C4-2B (cell line): ENCODE measurements around the gene PPP2R2C.

Experiments
- H3K27ac ChIP-seq: fragments of 450-650 bp; 2 replicates; pipeline ENCODE4 v1.5.1; 2017
- ZFX ChIP-seq: fragments of 450-650 bp; IDR thresholded peaks from 2 replicates; pipeline ENCODE4 v1.6.1; 2017
- TF ChIP-seq, protein P1 (sequence below): fragments of 450-650 bp; conservative IDR thresholded peaks from 2 replicates; pipeline ENCODE4 v1.5.1; 2017; ENCODE audit warnings: mild to moderate bottlenecking

Gene PPP2R2C

DNA sequence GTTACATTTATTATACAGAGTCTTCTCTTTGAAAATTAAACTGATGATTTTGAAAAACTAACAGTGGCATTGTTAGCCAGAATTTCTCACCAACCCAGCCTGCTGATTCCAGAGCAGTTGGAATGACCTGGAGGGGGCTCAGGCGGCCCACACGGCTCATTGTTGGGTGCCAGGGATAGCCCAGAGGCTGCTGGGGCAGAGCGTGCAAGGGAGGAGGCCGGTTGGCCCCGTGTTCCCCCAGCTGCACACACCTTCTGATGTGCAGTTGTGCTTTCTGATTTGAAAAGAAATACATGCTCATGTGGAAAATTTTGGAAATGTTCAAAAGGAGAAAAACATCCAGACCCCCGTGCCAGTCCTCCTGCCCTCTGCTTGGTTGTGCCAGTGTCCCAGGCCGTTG, 182.2 kb downstream of the PPP2R2C start:
- TF ChIP-seq, protein P1, sequence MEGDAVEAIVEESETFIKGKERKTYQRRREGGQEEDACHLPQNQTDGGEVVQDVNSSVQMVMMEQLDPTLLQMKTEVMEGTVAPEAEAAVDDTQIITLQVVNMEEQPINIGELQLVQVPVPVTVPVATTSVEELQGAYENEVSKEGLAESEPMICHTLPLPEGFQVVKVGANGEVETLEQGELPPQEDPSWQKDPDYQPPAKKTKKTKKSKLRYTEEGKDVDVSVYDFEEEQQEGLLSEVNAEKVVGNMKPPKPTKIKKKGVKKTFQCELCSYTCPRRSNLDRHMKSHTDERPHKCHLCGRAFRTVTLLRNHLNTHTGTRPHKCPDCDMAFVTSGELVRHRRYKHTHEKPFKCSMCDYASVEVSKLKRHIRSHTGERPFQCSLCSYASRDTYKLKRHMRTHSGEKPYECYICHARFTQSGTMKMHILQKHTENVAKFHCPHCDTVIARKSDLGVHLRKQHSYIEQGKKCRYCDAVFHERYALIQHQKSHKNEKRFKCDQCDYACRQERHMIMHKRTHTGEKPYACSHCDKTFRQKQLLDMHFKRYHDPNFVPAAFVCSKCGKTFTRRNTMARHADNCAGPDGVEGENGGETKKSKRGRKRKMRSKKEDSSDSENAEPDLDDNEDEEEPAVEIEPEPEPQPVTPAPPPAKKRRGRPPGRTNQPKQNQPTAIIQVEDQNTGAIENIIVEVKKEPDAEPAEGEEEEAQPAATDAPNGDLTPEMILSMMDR = no peak
- TF ChIP-seq ZFX = no peak

DNA sequence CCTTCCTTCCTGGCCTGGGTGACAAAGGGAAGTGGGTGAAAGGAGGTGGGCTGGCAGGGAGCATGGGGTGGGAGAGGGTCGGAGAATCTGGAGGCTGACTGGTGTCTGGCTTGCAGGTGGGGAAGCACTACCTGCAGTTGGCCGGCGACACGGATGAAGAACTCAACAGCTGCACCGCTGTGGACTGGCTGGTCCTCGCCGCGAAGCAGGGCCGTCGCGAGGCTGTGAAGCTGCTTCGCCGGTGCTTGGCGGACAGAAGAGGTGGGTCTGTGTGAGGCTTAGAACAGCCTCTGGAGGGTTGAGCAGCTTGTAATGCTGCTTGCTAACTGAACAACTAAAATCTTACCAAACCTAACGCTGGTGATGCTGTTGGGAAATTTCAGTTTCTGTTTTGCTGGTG, 183.5 kb downstream of the PPP2R2C start:
- TF ChIP-seq ZFX = no peak
- TF ChIP-seq, protein P1 = no peak

More for the DNA sequence above, 182.2 kb downstream of the PPP2R2C start:
- H3K27ac ChIP-seq = no peak overlapping the region

DNA sequence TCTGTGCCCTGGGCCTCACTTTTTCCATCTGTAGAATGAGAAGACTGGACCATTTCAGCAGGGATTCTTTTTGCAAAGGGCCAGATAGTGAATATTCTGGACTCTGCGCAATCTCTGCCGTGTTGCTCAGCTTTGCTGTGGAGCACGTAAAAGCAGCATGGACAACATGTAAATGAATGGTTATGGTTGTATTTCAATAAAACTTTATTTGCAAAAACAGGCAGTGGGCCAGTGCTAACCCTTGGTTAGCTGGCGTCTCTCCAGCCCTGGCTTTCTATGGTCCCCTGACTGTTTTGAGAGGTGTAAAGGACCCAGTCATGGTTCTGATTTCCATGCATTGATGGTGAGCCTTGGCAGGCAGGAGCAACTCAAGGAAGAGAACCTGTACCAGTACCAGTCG, 184.1 kb downstream of the PPP2R2C start:
- no peak for TF ChIP-seq ZFX
- TF ChIP-seq, protein P1 = no peak

More for the DNA sequence above, 183.5 kb downstream of the PPP2R2C start:
- H3K27ac ChIP-seq = no peak overlapping the region

DNA sequence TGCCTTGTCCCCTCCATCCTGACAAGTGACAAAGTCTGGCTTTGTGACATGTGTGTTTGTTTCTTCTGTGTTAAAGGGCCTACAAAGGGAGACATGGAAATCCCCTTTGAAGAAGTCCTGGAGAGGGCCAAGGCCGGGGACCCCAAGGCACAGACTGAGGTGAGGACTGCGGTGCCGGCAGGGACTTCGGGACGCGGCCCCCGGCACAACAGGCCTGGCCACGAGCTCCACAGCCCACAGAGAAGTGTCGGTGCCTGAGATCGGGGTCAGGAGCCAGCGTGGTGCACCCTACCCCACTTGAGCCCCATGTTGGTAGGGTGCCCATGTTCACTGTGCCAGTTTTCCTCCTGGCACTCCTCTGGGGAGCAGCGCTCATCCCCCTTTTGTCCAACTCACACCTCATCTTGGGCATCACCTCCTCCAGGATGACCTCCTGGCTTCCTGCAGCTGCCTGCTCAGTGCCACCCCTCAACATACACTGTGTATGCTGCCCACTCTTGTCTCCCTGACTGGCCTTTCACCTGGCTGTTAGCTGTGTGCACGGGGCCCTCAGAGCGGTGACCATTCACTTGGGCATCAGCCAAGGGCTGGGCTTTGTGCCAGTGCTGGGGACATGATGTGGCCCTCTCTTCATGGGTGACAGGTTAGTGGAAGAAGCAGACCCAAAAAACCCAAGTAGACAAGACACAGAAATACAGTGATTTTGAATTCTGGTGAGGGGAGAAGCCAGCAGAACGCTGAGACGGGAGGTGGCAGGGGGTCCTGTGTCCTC, 185.2 kb downstream of the PPP2R2C start:
- no peak overlapping the region for H3K27ac ChIP-seq
- TF ChIP-seq, protein P1 = no peak
- TF ChIP-seq ZFX = no peak

More for the DNA sequence above, 184.1 kb downstream of the PPP2R2C start:
- H3K27ac ChIP-seq = no peak overlapping the region

DNA sequence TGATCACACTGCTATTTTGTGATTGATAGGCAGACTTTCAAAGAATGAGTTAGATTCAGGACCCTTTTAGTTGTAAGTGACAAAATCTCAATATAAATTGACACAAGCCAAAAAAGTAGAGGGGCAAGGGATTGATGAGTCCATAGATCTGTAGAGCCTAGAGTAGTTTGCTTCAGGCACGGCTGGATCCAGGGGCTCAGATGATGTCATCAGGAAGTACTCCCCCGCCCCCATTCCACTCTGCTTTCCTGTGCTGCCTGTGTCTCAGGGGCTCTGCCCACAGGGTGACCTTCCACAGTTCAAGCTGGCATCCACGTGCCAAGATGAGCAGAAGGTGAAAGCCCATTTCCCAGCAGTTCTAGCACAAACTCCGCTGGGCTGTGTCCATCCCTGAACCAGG, 189.1 kb downstream of the PPP2R2C start:
- no peak for TF ChIP-seq ZFX
- TF ChIP-seq, protein P1 = no peak
- no peak overlapping the region for H3K27ac ChIP-seq

DNA sequence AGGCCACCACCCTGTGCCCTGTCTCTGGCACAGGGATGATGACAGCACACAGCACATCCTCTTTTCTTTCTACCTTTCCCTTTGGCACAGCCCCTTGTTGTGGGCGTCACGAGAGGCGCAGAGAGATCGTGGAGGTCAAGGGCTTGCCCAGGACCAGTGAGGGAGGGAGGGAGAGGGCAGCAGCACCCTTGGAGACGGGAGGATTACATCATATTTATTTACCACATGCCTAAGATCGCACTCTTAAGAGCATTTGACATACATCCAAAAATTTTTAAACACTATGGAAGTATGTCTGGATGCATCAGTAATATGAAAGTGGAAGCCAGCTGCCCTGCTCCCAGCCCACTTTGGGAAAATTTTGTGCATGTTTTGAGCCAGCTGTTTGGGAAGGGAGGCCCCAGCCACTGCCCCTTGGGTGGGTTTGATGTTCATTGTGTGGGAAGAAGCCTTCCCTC, 190.1 kb downstream of the PPP2R2C start:
- no peak overlapping the region for H3K27ac ChIP-seq

More for the DNA sequence above, 190.1 kb downstream of the PPP2R2C start:
- TF ChIP-seq, protein P1 = no peak
- no peak for TF ChIP-seq ZFX
